Activated CD4-positive, alpha-beta memory T cell treated with anti-CD3 and anti-CD28 coated beads, Interleukin-2, amount 10 ng/mL, durations not matched to agents 7 days and 5 days (primary cell): ENCODE measurements around the gene NANP. TPM values are rescaled to one million over a fixed set of nuclear protein-coding genes. Genes with fewer than 3 reads are reported as not detected.
A peak's percentile ranks its signal among the peaks of the same experiment; 100 is the strongest.
"Not testable (repeated sequence)": the region's sequence is repeated elsewhere in the genome, so short reads cannot be mapped to it uniquely, and the experiment has no call there.

ENCODE experiments used
- CTCF ChIA-PET: fragments of 350-600 bp; sonication (Branson Sonifier 250); formaldehyde crosslinking; loops from one replicate; lab custom pipeline; 2021; ENCODE audit warnings: antibody characterized with exemption, inconsistent platforms; lab: Charles Lee
- POLR2A ChIA-PET: fragments of 350-600 bp; sonication (Branson Sonifier 250); formaldehyde crosslinking; loops from one replicate; lab custom pipeline; 2021; ENCODE audit warnings: antibody characterized with exemption; lab: Charles Lee
- DNase-seq: peaks from one replicate; pipeline ENCODE4 v3.0.0-alpha.2; 2020
- H3K27ac Mint-ChIP-seq: one replicate; pipeline ENCODE4 v1.8.0; 2021; ENCODE audit warnings: mild to moderate bottlenecking, mixed read lengths
- H3K27me3 Mint-ChIP-seq: one replicate; pipeline ENCODE4 v1.8.0; 2021; ENCODE audit warnings: mixed read lengths
- H3K36me3 Mint-ChIP-seq: one replicate; pipeline ENCODE4 v1.8.0; 2021; ENCODE audit warnings: low read depth, mixed read lengths
- H3K4me1 Mint-ChIP-seq: one replicate; pipeline ENCODE4 v1.8.0; 2021; ENCODE audit warnings: mixed read lengths
- H3K4me3 Mint-ChIP-seq: one replicate; pipeline ENCODE4 v1.8.0; 2021; ENCODE audit warnings: mild to moderate bottlenecking, mixed read lengths
- H3K9me3 Mint-ChIP-seq: one replicate; pipeline ENCODE4 v1.8.0; 2021; ENCODE audit warnings: mixed read lengths
- total RNA-seq, 2 experiments: library from RNA; stranded (reverse); gene quantifications; one replicate each; pipeline ENCODE4 v1.2.3, GENCODE V29; 2021

Gene NANP, protein sequence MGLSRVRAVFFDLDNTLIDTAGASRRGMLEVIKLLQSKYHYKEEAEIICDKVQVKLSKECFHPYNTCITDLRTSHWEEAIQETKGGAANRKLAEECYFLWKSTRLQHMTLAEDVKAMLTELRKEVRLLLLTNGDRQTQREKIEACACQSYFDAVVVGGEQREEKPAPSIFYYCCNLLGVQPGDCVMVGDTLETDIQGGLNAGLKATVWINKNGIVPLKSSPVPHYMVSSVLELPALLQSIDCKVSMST
- total RNA-seq: 1 to 10 TPM; 5.2 to 5.5 TPM

DNA sequence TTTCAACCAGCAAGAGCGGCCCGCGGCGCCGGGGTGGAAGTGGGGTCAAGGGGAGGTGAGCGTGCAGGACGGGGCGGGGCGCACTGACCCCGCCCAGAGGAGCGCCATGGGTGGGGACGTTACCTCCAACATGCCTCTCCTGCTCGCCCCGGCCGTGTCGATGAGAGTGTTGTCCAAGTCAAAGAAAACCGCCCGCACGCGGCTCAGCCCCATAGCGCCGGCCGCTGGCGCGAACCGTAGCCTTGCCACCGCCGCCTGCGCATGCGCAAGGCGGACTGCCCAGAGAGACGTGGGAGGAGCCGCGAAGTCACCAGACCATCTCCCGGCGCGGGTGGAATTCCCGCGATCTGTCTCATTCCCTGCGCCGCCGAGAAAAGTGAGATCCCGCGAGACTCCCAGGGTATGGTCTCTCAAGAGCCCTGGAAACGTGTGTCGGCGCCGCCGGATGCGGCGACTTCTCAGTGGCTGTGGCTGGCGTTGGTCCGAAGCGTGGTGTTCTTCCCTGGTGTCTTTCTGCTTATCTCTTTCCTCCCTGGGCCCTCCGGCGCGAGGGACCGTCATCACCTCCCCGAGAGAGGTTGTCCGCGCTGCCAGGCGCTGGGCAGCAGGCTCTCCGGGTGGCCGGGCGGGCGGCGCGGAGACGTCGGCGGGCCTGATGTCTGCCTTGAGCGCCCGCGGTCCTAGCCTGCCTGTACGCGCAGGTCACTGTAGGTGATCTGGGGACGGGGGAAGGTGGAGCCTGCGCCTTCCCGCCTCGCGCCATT lies at the start of gene NANP:
Gene NANP (minus strand): TSS at position 279 of the 764 bp plus-strand sequence. CDS start 66 bp downstream, at position 213.
- ChIA-PET CTCF (no interaction called here), POLR2A (interaction anchor here (1.0 kb wide), 2 partner anchors 36 to 216 kb away, joined by 3 to 4 read pairs; partner anchors contain the start of gene GINS1)
- Mint-ChIP-seq H3K4me1 (peaks cover 24% of the 10 kb centered on the region), H3K27ac (peak within 1 kb of the TSS; percentile 92), H3K27me3 (no peaks in the 10 kb centered on the region), H3K9me3 (peaks cover 10% of the 10 kb centered on the region), H3K36me3 (peaks cover 17% of the 10 kb centered on the region), H3K4me3 (peak within 1 kb of the TSS; percentile 84)
- peak; percentile 90 for DNase-seq

DNA sequence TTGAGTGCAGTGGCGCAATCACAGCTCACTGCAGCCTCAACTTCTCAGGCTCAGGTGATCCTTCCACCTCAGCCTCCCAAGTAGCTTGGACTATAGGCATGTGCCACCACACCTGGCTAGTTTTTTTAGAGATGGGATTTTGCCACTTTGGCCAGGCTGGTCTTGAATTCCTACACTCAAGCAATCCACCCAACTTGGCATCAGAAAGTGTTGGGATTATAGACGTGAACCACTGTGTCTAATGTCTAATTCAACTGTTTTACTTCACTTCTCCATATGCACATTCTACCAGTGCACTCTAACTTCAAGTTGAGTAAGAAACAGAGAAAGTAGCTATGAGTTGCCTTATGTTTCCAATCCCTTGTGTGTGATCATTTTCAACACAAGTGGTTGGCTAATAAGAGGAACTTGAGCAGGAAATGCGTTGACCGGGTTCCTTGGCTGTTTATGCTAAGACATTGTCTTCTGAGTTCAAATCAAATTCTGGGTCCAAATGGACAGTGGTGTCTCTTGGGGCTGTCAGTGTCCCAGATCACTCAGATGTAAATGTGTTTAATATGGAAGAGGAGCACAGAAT lies 48.9 kb upstream of the NANP start:
- Mint-ChIP-seq H3K9me3 (no peaks in the 10 kb centered on the region), H3K36me3 (peaks cover 49% of the 10 kb centered on the region)

DNA sequence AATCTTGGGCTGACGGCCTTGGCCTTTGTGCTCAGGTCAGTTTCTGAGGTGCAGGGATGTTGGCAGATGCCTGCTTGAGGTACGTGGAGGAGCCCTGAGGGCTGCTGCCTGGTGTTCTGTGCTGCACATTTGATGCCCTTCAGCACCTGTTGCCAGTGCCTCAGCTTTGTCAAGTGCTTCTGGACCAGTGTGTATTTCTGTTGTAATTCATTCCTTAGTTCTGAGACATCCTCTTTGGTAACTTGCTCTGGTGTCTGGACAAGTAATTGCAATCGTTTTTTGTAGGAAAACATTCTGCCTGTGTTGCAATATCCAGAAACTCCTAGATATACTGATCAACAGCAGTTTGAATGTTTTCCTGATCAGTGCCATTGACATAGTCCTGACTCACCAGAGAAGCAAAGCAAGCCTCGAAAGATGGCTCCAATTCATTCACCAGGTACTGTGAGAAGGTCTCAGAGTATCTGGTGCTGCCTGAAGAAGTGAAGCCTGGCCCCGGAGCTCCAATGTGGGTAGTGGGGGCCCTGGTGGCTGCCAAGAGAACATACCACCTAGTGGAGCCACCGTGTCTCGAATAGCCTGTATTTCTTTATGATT lies 46.1 kb upstream of the NANP start:
- Mint-ChIP-seq H3K4me1 (no peaks in the 10 kb centered on the region), H3K36me3 (peaks cover 21% of the 10 kb centered on the region), H3K9me3 (no peaks in the 10 kb centered on the region), H3K27me3 (no peaks in the 10 kb centered on the region), H3K27ac (no peak overlapping the region), H3K4me3 (no peak overlapping the region)
- ChIA-PET POLR2A (no interaction called here), CTCF (no interaction called here)
- DNase-seq: no peak

More for the DNA sequence above, 48.9 kb upstream of the NANP start:
- no peak overlapping the region for H3K27ac Mint-ChIP-seq
- H3K4me1 Mint-ChIP-seq: peaks cover 2% of the 10 kb centered on the region
- ChIA-PET CTCF (no interaction called here), POLR2A (no interaction called here)
- no peak overlapping the region for H3K4me3 Mint-ChIP-seq
- H3K27me3 Mint-ChIP-seq: no peaks in the 10 kb centered on the region
- DNase-seq: no peak

DNA sequence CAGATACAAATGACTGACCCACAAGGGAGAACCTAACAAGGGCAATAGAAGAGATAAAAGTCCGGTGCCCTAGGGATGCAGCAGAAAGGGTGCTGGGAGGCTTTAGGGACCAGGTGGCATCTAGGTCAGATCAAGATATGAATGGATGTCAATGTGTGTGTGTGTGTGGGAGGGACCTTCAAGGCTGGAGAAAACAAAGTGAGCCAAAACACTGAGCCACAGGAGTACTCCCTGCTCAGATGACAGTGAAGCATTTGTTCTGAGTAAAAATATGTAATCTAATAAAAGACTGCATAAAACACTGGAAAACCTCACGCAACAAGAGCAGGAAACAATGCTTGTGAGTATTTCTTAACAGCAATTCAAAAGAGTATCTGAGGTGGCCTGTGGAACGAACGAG lies 44.6 kb upstream of the NANP start:
- POLR2A ChIA-PET: no interaction called here
- Mint-ChIP-seq H3K4me3 (no peak overlapping the region), H3K9me3 (no peaks in the 10 kb centered on the region), H3K36me3 (peaks cover 9% of the 10 kb centered on the region), H3K4me1 (no peaks in the 10 kb centered on the region), H3K27me3 (no peaks in the 10 kb centered on the region), H3K27ac (no peak overlapping the region)
- DNase-seq: no peak
- CTCF ChIA-PET: no interaction called here

DNA sequence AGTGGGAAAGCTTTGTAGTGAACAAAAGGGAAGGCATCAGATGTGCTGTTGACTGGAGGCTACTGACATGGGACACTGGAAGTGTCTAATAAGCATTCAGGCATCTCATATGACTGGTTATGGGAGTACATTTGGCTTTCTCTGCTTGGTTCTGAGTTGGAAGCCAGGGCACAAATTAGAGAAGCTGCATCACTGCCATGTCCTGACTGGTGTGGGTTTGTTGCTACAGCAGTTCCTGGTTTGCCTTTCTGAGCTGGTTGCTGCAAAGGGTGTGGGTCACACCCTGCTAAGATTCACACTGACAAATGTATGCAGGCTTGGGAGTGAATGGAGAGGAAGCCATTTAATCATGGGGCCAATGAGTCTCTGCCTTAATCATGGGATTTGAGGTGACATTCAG lies 36.2 kb upstream of the NANP start:
- H3K9me3 Mint-ChIP-seq: no peaks in the 10 kb centered on the region
- no peaks in the 10 kb centered on the region for H3K4me1 Mint-ChIP-seq
- no peak overlapping the region for H3K27ac Mint-ChIP-seq
- DNase-seq: no peak
- CTCF ChIA-PET: no interaction called here
- H3K36me3 Mint-ChIP-seq: peaks cover 4% of the 10 kb centered on the region
- H3K27me3 Mint-ChIP-seq: no peaks in the 10 kb centered on the region
- H3K4me3 Mint-ChIP-seq: no peak overlapping the region
- POLR2A ChIA-PET: no interaction called here

DNA sequence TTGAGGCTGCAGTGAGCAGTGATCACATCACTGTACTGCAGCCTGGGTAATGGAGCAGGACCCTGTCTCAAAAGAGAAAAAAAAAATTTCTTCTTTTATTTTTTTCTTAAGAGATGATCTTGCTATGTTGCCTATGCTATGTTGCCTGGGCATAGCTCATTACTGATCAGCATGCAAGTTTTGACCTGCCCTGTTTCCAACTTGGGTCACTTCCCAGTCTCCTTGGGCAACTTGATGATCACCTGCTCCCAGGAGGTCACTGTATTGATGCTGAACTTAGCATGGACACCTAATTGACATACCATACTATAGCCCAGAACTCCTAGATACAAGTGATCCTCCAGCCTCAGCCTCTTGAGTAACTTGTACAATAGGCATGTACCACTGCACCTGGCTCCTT lies 30.7 kb upstream of the NANP start:
- no peak overlapping the region for H3K4me3 Mint-ChIP-seq
- H3K9me3 Mint-ChIP-seq: no peaks in the 10 kb centered on the region
- CTCF ChIA-PET: no interaction called here
- H3K36me3 Mint-ChIP-seq: peaks cover 8% of the 10 kb centered on the region
- no peaks in the 10 kb centered on the region for H3K4me1 Mint-ChIP-seq
- POLR2A ChIA-PET: no interaction called here
- no peaks in the 10 kb centered on the region for H3K27me3 Mint-ChIP-seq
- no peak for DNase-seq
- H3K27ac Mint-ChIP-seq: no peak overlapping the region

DNA sequence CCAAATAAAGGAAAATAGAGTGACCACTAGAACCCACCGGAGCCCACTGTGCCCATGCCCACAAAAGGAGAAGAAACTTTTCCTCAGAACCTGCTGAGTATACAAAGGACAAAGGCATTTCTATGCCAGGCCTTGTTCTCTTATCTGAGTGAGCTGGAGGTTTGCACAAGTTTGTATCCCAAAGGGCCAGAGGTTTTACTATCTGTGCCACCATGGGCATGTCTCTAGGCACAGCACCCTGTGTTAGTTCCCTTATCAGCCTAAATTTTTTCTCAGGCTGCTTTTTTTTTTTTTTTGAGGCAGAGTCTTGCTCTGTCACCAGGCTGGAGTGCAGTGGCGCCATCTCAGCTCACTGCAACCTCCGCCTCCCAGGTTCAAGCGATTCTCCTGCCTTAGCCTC lies 29.1 kb upstream of the NANP start:
- H3K9me3 Mint-ChIP-seq, H3K27ac Mint-ChIP-seq, DNase-seq, H3K36me3 Mint-ChIP-seq, H3K4me3 Mint-ChIP-seq, H3K4me1 Mint-ChIP-seq, CTCF ChIA-PET, POLR2A ChIA-PET, H3K27me3 Mint-ChIP-seq: not testable (repeated sequence)

DNA sequence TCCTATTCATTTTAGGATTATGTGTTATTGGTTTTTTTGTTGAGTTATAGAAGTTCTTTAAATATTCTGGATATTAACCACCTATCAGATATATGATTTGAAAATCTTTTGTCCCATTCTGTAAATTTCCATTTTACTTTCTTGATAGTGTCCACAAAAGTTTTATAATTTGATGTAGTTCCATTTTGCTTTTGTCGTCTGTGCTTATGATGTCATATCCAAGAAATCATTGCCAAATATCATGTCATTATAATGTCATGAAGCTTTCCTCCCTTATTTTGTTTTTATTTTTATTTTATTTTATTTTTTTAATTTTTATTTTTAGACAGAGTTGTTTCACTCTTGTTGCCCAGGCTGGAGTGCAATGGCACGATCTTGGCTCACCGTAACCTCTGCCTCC lies 21.0 kb upstream of the NANP start:
- ChIA-PET CTCF (no interaction called here), POLR2A (no interaction called here)
- Mint-ChIP-seq H3K4me1 (peaks cover 3% of the 10 kb centered on the region), H3K27me3 (no peaks in the 10 kb centered on the region), H3K4me3 (no peak overlapping the region), H3K9me3 (no peaks in the 10 kb centered on the region), H3K36me3 (peaks cover 17% of the 10 kb centered on the region), H3K27ac (no peak overlapping the region)
- no peak for DNase-seq

DNA sequence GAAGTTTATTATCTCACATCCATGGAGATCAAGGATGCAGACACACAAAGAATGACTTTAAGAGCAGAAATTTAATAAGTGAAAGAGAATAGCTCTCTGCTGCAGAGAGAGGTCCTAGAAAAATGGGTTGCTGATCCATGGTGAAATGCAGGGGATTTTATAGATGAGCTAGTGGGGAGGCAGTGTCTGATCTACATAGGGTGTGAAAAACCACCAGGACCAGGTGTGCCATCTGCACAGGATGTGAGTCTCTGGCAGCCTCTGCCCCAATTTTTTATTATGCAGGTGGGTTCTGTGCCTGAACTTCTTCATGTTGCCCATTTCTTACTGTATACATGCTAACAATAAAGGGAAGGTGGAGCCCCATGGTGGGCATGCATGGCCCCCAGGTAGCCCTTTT lies 19.9 kb upstream of the NANP start:
- H3K27ac Mint-ChIP-seq: no peak overlapping the region
- peaks cover 3% of the 10 kb centered on the region for H3K4me1 Mint-ChIP-seq
- H3K36me3 Mint-ChIP-seq: peaks cover 19% of the 10 kb centered on the region
- no peaks in the 10 kb centered on the region for H3K27me3 Mint-ChIP-seq
- DNase-seq: no peak
- POLR2A ChIA-PET: no interaction called here
- H3K9me3 Mint-ChIP-seq: no peaks in the 10 kb centered on the region
- CTCF ChIA-PET: no interaction called here
- H3K4me3 Mint-ChIP-seq: no peak overlapping the region

DNA sequence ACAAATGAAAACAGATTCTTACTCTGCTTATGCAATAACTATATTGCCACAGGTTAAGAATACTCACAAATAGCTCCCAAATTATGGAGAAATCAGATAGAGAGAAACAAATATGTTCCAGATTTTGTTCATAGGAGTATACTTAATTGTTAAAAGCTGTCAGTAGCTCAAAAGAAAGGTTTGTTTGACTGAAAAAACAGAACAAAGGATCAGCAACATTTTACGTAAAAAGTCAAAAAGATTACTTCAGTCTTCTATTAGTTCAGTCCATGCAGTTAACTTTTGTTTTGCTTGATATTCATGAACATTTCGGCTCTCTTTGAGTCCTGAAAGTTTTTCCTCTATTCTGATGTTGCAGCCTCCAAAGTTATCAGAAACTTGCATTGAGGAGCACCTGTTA lies 13.4 kb upstream of the NANP start:
- ChIA-PET CTCF (no interaction called here), POLR2A (no interaction called here)
- Mint-ChIP-seq H3K4me1 (peaks cover 4% of the 10 kb centered on the region), H3K36me3 (peaks cover 44% of the 10 kb centered on the region), H3K4me3 (no peak overlapping the region), H3K9me3 (peaks cover 17% of the 10 kb centered on the region), H3K27ac (no peak overlapping the region), H3K27me3 (no peaks in the 10 kb centered on the region)
- DNase-seq: no peak

DNA sequence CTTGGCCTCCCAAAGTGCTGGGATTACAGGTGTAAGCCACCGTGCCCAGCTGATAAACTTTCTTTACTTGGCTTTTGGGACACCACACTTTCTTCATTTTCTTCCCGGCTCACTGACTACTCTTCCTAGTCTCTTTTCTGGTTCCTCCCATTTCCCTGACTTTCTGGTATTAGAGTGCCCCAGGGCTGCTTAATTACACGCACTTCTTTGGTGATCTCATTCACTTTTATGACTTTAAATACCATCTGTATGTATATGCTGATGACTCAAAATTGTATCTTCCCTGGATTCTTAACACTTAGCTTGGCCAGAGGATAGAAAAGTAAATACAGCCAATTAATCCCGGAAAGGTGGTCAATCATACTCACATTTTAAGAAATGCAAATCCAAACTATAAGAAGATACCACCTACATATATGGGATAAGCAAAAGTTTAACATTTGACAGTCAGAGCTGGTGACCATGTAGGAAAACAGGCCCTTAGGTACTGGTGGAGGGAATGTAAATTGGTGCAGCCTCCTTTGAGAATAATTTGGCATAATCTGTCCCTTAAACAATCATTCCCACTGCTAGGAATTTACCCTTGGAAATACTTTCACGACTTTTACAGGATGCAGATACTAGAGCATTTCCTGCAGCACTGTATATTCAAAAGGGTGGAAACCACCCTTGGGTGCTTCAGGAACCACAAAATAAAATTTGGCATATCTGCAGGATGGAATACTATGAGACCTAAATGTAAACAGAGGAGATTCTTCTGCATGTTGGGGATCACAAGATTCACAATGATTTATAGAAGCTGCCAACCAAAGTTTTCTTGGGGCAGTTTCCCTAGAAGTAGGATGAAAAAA lies 9.4 kb upstream of the NANP start:
- no peak overlapping the region for H3K4me3 Mint-ChIP-seq
- H3K27ac Mint-ChIP-seq: no peak overlapping the region
- CTCF ChIA-PET: no interaction called here

DNA sequence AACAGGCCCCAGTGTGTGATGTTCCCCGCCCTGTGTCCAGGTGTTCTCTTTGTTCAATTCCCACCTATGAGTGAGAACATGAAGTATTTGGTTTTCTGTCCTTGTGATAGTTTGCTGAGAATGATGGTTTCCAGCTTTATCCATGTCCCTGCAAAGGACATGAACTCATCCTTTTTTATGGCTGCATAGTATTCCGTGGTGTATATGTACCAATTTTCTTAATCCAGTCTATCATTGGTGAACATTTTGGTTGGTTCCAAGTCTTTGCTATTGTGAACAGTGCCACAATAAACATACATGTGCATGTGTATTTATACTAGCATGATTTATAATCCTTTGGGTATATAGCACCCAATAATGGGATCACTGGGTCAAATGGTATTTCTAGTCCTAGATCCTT lies 6.8 kb upstream of the NANP start:
- Mint-ChIP-seq H3K9me3 (peaks cover 28% of the 10 kb centered on the region), H3K36me3 (peaks cover 41% of the 10 kb centered on the region)
- DNase-seq, POLR2A ChIA-PET, H3K27ac Mint-ChIP-seq, H3K4me1 Mint-ChIP-seq, CTCF ChIA-PET, H3K27me3 Mint-ChIP-seq, H3K4me3 Mint-ChIP-seq: not testable (repeated sequence)

More for the DNA sequence above, 9.4 kb upstream of the NANP start:
- peaks cover 51% of the 10 kb centered on the region for H3K36me3 Mint-ChIP-seq
- H3K27me3 Mint-ChIP-seq: no peaks in the 10 kb centered on the region
- peaks cover 8% of the 10 kb centered on the region for H3K4me1 Mint-ChIP-seq
- H3K9me3 Mint-ChIP-seq: peaks cover 29% of the 10 kb centered on the region
- POLR2A ChIA-PET: interaction anchor here (0.8 kb wide), 1 partner anchor 242 kb away, joined by 3 read pairs; no protein-coding TSS in a partner anchor
- DNase-seq: no peak
